ENCODE measurements around the gene DPH1. TPM values are rescaled to one million over a fixed set of nuclear protein-coding genes. Genes with fewer than 3 reads are reported as not detected.

Gene DPH1
- total and polyA plus RNA-seq, 4 donors, result 6.3 to 62.9 (median 32.5) TPM

GRCh38 chr17:1994707-1995106, 35.2 kb upstream of the DPH1 start:
- WGBS, 2 donors, result 97% methylated on average over 4 of the region's 4 CpGs
- no peak for DNase-seq
- Histone ChIP-seq H3K27ac (ENCODE audit: low read depth in 1 of 2, low read length in 2 of 2) (no peak overlapping the region), H3K27me3 (ENCODE audit: control insufficient read depth in 1 of 2, insufficient read depth in 2 of 2, low read length in 1 of 2) (no peaks in the 10 kb centered on the region), H3K36me3 (ENCODE audit: control insufficient read depth in 1 of 2, insufficient read depth in 2 of 2, low read length in 1 of 2) (no peaks in the 10 kb centered on the region), H3K4me1 (ENCODE audit: control insufficient read depth in 1 of 2, insufficient read depth in 2 of 2, low read length in 2 of 2) (no peaks in the 10 kb centered on the region), H3K4me3 (ENCODE audit: low read length in 2 of 2) (no peak overlapping the region), H3K9me3 (ENCODE audit: control insufficient read depth, low read length) (no peaks in the 10 kb centered on the region)
- ATAC-seq (ENCODE audit: low FRiP score), result no peak
- intact Hi-C loops (cut with DNase I), result no loop called here

- Histone ChIP-seq H3K4me3 (ENCODE audit: low read length in 2 of 2) (no peak overlapping the region), H3K4me1 (ENCODE audit: control insufficient read depth in 1 of 2, insufficient read depth in 2 of 2, low read length in 2 of 2) (no peaks in the 10 kb centered on the region), H3K27ac (ENCODE audit: low read depth in 1 of 2, low read length in 2 of 2) (no peak overlapping the region), H3K9me3 (ENCODE audit: control insufficient read depth, low read length) (no peaks in the 10 kb centered on the region), H3K27me3 (ENCODE audit: control insufficient read depth in 1 of 2, insufficient read depth in 2 of 2, low read length in 1 of 2) (no peaks in the 10 kb centered on the region), H3K36me3 (ENCODE audit: control insufficient read depth in 1 of 2, insufficient read depth in 2 of 2, low read length in 1 of 2) (no peaks in the 10 kb centered on the region)
- whole genome bisulfite sequencing, 2 donors, result 93 to 94% methylated on average over 16 of the region's 16 CpGs
- intact Hi-C loops (cut with DNase I), result no loop called here
- ATAC-seq (ENCODE audit: low FRiP score) (no peak), DNase-seq (no peak)
Observed at GRCh38 chr17:1995321-1995892, 34.5 kb upstream of the DPH1 start.

- no peak overlapping the region for H3K27ac ChIP-seq (ENCODE audit: low read depth in 1 of 2, low read length in 2 of 2)
- DNase-seq (no peak), ATAC-seq (ENCODE audit: low FRiP score) (no peak)
- H3K27me3 ChIP-seq (ENCODE audit: control insufficient read depth in 1 of 2, insufficient read depth in 2 of 2, low read length in 1 of 2), result no peaks in the 10 kb centered on the region
- no peaks in the 10 kb centered on the region for H3K9me3 ChIP-seq (ENCODE audit: control insufficient read depth, low read length)
- no peak overlapping the region for H3K4me3 ChIP-seq (ENCODE audit: low read length in 2 of 2)
- 75 to 85% methylated on average over 14 of the region's 14 CpGs for WGBS, 2 donors
- no peaks in the 10 kb centered on the region for H3K36me3 ChIP-seq (ENCODE audit: control insufficient read depth in 1 of 2, insufficient read depth in 2 of 2, low read length in 1 of 2)
- intact Hi-C loops (cut with DNase I), result no loop called here
- no peaks in the 10 kb centered on the region for H3K4me1 ChIP-seq (ENCODE audit: control insufficient read depth in 1 of 2, insufficient read depth in 2 of 2, low read length in 2 of 2)
Observed at GRCh38 chr17:1995907-1996799, 33.8 kb upstream of the DPH1 start.

GRCh38 chr17:1996800-1997288, 33.1 kb upstream of the DPH1 start:
- ATAC-seq (ENCODE audit: low FRiP score) (no peak), DNase-seq (no peak)
- Histone ChIP-seq H3K27me3 (ENCODE audit: control insufficient read depth in 1 of 2, insufficient read depth in 2 of 2, low read length in 1 of 2) (no peaks in the 10 kb centered on the region), H3K36me3 (ENCODE audit: control insufficient read depth in 1 of 2, insufficient read depth in 2 of 2, low read length in 1 of 2) (no peaks in the 10 kb centered on the region), H3K4me1 (ENCODE audit: control insufficient read depth in 1 of 2, insufficient read depth in 2 of 2, low read length in 2 of 2) (no peaks in the 10 kb centered on the region), H3K9me3 (ENCODE audit: control insufficient read depth, low read length) (no peaks in the 10 kb centered on the region), H3K27ac (ENCODE audit: low read depth in 1 of 2, low read length in 2 of 2) (no peak overlapping the region), H3K4me3 (ENCODE audit: low read length in 2 of 2) (no peak overlapping the region)
- intact Hi-C loops (cut with DNase I), result no loop called here
- 85 to 93% methylated on average over 9 of the region's 9 CpGs for WGBS, 2 donors

- H3K4me1 ChIP-seq (ENCODE audit: control insufficient read depth in 1 of 2, insufficient read depth in 2 of 2, low read length in 2 of 2), result no peaks in the 10 kb centered on the region
- no peak for DNase-seq
- H3K4me3 ChIP-seq (ENCODE audit: low read length in 2 of 2), result no peak overlapping the region
- ATAC-seq (ENCODE audit: low FRiP score), result no peak
- H3K27ac ChIP-seq (ENCODE audit: low read depth in 1 of 2, low read length in 2 of 2), result no peak overlapping the region
- intact Hi-C loops (cut with DNase I), result no loop called here
- H3K27me3 ChIP-seq (ENCODE audit: control insufficient read depth in 1 of 2, insufficient read depth in 2 of 2, low read length in 1 of 2), result no peaks in the 10 kb centered on the region
- 43 to 58% methylated on average over 17 to 22 of the region's 22 CpGs for WGBS, 2 donors
- no peaks in the 10 kb centered on the region for H3K9me3 ChIP-seq (ENCODE audit: control insufficient read depth, low read length)
- no peaks in the 10 kb centered on the region for H3K36me3 ChIP-seq (ENCODE audit: control insufficient read depth in 1 of 2, insufficient read depth in 2 of 2, low read length in 1 of 2)
Observed at GRCh38 chr17:1997289-1997926, 32.5 kb upstream of the DPH1 start.

- peak; percentile 58 to 82 for DNase-seq
- 1 to 4% methylated on average over 51 to 92 of the region's 92 CpGs for WGBS, 2 donors
- Histone ChIP-seq H3K9me3 (ENCODE audit: control insufficient read depth, low read length) (no peaks in the 10 kb centered on the region), H3K4me3 (ENCODE audit: low read length in 2 of 2) (peak overlapping the region; percentile 7 to 20), H3K27ac (ENCODE audit: low read depth in 1 of 2, low read length in 2 of 2) (no peak overlapping the region), H3K36me3 (ENCODE audit: control insufficient read depth in 1 of 2, insufficient read depth in 2 of 2, low read length in 1 of 2) (no peaks in the 10 kb centered on the region), H3K27me3 (ENCODE audit: control insufficient read depth in 1 of 2, insufficient read depth in 2 of 2, low read length in 1 of 2) (no peaks in the 10 kb centered on the region), H3K4me1 (ENCODE audit: control insufficient read depth in 1 of 2, insufficient read depth in 2 of 2, low read length in 2 of 2) (no peaks in the 10 kb centered on the region)
- ATAC-seq (ENCODE audit: low FRiP score), result no peak
- intact Hi-C loops (cut with DNase I), result no loop called here
Observed at GRCh38 chr17:1997927-1998742, 31.8 kb upstream of the DPH1 start.

- 7 to 8% methylated on average over 12 to 13 of the region's 13 CpGs for WGBS, 2 donors
- no peak overlapping the region for H3K4me3 ChIP-seq (ENCODE audit: low read length in 2 of 2)
- intact Hi-C loops (cut with DNase I), result no loop called here
Observed at GRCh38 chr17:1999557-2000251, 30.2 kb upstream of the DPH1 start.

More at GRCh38 chr17:1999557-2000251, 30.2 kb upstream of the DPH1 start:
- ATAC-seq (ENCODE audit: low FRiP score), result peak; percentile 78
- H3K27ac ChIP-seq (ENCODE audit: low read depth in 1 of 2, low read length in 2 of 2), result peak overlapping the region in 1 of 2 donors; percentile 8
- H3K27me3 ChIP-seq (ENCODE audit: control insufficient read depth in 1 of 2, insufficient read depth in 2 of 2, low read length in 1 of 2), result no peaks in the 10 kb centered on the region
- H3K4me1 ChIP-seq (ENCODE audit: control insufficient read depth in 1 of 2, insufficient read depth in 2 of 2, low read length in 2 of 2), result no peaks in the 10 kb centered on the region
- H3K36me3 ChIP-seq (ENCODE audit: control insufficient read depth in 1 of 2, insufficient read depth in 2 of 2, low read length in 1 of 2), result no peaks in the 10 kb centered on the region
- DNase-seq, result peak; percentile 80 to 81
- no peaks in the 10 kb centered on the region for H3K9me3 ChIP-seq (ENCODE audit: control insufficient read depth, low read length)

Measured in aorta (tissue), 5 donors.